HT-29 (cell line): Measurements from ENCODE around the gene ZNF17. TPM values are rescaled to one million over a fixed set of nuclear protein-coding genes. Genes with fewer than 3 reads are reported as not detected.

ENCODE experiments used
- DNase-seq: peaks from one replicate; pipeline ENCODE4 v3.0.0-alpha.2; 2015; ENCODE audit warnings: low spot score
- small RNA-seq: library from RNA; depleted of rRNA; stranded (forward); fragments of <200 nt; gene quantifications from one replicate; pipeline ENCODE3, GENCODE V24; 2014
- total RNA-seq: library from RNA; depleted of rRNA; stranded (reverse); fragments of >200 nt; shearing (Covaris generic); gene quantifications from 2 replicates; pipeline ENCODE4 v1.2.3, GENCODE V29; 2014; rRNA removed

The ZNF17 gene
- total RNA-seq, 1 experiment from 2014 or later, result 7.2 TPM

DNA sequence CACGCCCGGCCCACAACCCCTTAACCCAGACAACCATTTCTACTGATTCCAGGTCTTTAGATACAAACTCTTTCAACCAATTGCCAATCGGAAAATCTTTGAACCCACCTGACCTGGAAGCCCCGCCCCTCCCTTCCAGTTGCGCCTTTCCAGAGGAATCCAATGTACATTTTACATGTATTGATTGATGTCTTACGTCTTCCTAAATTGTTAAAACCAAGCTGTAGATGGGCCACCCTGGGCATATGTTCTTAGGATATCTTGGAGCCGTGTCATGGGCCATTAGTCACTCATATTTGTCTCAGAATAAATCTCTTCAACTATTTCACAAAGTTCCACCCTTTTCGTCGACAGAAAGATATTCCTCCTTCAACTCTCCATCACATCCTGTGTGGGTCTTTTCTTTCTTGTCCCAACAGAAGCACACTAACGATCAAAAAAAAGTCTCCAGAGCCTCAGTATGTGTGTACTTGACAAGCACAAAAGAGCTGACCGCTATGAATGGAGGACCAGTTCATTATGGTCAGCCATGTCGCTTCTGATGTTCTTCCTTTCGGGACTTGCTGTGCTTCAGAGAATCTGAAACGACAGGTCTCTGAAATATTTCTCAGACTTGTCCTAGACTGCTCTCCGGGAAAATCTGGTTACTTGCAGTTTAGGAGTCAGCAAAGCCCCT lies 23.6 kb downstream of the ZNF17 start:
- no peak for DNase-seq

DNA sequence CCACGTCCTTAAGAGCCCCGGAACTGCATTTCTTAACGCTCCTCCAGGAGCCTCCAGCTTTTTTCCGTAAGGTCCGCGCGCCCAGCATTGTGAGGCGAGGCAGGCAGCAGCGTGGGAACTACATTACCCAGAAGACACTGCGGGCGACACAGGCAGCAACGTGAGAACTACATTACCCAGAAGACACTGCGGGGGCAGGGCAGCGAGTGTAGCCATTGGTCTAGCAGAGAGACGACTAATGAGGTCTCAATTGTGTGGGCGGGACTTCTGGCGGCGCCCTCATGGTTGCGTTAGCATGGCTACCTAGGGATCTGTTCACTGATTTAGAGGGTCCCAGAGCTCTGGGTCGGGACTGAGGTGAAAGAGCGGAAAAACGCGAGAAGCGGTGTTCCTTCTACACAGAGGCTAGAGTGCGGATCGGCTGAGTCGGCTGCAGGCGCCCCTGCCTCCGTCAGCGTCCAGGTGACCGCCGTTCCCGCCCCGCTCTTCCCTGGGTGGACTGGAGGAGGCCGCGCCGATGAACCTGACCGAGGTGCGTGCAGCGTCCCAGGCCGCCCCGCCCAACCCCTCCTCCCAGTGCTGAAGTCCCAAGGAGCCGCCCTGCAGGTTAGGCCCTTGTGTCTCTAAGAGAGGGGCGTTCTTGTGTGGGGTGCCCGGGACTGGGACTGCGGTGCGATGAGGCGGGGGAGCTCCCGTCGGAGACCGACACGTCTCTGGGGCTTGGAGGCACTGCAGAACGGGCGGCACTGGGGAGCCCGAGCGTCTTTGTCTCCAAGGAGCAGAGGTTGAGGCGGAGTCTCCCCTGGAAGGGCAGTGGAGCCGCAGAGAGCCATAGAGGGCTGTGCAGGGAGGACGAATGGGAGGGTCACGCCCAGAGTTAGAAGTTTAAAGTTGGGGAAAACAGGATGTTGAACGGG lies 24.4 kb downstream of the ZNF17 start, which contains the start of gene ZNF749:
ZNF749 (plus strand) TSS at position 264 of the 917 bp plus-strand sequence; CDS start at position 518, 254 bp downstream.
- peak; percentile 100 for DNase-seq

DNA sequence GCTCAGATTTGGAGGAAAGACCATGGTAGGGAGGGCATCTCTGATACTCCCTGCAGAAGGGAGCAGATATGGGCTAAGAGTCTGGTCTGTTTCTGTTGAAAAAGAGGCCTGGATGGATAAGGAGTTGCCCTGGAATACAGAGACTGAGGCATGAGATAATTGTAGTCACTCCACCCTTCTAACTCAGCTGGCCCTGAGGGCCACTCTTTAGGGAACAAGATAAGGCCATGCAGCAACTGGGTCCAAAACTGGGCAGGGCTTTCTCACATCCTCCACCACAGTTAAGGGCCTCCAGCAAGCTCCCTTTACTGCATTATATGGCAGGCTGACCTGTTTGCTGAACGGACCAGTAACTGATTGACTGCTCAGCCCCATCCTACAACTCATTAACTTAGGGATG lies 25.5 kb downstream of the ZNF17 start:
- DNase-seq, result no peak

DNA sequence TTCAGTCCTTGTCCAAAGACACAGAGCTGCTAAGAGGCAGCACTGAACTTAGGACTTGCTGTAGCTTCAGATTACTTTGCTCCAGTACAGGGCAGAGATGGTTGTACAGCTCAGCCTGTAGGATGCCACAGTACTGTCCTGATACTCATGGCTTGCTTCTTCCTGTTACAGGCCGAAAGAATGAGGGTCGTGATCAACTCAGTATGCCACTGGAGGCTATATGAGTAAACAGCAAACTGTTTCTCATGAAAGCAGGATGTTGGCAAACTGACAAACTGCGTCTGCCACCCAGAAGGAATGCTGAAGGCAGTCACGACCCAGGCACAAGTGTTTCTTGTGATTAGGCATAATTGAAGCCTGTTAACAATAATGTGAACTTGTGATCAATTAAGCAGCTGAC lies 27.0 kb downstream of the ZNF17 start:
- no peak for DNase-seq

DNA sequence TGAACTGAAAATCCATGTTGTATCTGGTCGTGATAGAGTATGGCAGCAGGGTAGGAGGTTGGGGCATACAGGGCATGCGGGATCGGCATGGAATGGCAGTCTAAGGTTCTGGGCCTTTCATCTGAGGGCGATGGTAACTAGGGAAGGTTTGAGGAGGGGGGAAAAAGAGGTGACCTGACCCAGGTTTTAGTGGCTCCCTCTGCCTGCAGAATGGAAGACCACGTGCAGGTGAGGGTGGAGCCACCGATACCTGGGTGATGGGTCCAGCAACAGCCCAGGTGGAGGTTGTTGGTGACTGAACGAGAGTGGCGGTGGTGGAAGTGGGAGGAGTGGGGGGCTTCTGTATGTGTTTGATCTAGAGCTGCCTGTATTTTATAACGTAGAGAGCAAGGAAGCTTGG lies 28.0 kb downstream of the ZNF17 start:
- DNase-seq, result no peak

DNA sequence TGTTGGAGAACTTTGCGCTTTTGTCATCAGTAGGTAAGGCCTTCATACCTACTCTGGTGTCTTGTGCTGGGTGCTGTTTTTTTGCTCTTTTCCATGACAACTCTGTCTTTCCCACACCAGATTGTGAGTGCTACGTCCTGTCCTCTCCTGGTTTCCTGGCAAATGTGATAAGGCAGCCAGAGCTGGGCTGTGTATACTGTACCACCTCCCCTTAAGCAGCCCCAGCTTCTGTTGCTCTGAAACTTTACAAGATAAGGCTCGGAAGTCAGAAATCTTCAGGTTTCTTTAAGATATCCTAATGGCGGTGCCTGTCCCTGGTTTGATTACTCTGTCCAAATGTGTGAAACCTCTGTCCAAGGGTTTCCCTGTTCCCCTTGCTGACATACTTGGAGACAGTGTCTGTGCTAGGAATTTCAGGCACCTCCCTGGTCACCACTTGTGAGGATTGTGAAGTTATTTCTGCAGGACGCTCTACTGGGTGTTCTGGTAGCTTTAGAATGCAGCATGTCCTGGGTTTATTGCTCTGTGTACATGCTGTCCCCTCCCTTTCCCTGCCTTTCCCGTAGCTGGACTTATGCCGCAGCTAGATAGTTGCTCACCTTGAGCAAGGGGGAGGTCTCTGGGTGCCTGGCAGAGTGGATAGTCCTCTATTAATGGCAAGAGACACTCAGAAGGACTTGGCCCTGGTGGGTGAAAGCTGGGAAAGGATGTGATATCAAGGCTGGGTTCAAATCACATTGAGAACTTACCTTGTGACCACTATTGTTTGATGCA lies 31.2 kb downstream of the ZNF17 start:
- no peak for DNase-seq

DNA sequence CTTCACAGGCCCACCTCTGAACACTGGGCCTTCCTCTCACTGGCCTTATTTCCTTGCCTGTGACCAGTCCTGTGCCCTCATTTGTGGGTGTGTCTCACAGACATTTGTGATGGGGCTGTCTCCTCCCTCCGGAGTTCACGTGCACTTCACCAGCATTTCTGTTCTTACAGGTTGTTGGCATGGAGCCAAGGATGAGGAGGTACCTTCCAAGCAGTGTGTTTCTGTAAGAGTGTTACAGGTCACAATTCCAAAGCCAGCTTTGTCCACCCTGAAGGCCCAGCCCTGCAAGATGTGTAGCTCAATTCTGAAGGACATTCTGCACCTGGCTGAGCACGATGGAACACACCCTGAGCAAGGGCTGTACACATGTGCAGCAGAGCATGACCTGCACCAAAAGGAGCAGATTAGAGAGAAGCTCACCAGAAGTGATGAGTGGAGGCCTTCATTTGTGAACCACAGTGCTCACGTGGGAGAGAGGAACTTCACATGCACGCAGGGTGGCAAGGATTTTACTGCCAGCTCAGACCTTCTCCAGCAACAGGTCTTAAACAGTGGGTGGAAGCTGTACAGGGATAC lies 32.2 kb downstream of the ZNF17 start:
- no peak for DNase-seq

DNA sequence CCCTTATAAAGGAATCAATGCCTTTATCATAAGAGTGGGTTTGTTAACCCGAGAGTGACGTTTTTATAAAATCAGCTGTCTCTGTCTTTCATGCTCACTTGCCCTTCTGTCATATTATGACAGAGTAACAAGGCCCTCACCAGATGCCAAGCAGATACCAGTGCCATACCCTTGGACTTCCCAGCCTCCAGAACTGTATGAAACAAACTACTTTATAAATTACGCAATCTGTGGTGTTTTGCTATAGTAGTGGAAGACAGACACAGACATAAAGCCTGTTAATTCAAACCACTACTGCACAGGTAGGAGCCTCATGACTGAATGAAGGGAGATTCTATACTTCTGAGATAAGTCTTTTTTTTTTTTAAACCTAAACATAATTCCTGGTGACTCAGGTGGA lies 41.3 kb downstream of the ZNF17 start:
- no peak for DNase-seq

DNA sequence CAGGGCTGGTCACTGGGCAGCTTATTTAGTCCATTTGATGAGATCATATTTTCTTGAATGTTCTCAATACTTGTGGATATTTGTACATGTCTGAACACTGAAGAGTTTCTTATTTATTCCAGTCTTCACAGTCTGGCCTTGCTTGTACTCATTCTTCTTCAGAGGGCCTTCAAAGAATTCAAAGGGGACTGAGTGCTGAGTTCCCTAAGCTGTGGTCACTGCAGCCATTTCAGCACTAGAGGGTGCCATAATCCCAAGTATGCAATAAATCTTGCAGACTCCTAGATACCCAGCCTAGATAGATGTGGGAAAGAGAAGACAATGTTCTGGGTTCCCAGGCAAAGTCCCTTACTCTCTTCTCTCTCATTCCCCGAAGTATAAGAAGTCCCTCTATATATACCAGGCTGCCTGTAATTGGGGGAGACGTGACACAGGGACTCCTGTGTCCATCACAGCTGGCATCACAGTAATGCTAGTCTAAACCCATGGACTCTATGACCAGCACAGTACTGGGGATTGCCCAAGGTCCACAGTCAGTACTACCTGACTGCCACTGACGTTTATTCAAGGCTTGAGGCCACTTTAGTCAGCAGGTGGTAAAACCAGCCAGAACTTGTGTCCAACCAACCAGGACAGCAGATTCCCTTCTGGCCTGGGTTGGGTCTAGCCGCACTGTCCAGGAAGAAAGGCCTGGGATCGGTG lies 54.9 kb downstream of the ZNF17 start:
- peak; percentile 90 for DNase-seq

DNA sequence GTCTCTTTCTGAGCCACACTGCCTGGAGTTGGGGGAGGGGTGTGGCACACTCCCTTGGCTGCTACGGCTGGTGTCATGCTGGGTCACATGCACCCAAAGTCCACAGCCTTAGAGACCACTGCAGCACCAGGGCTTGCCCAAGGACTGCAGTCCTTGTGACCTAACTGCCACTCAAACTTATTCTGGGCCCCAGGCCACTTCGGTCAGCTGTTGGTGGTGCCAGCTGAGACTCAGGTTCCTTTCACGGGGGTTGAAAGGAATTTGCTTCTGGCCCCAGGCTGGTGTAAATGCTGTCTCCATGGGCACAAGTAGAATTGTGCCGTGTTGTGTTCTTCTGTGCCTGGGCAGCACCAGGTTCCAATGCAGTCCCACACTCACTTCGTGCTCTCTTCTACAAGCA lies 55.5 kb downstream of the ZNF17 start:
- no peak for DNase-seq

Small RNA genes lying within 50 kb of the gene (small RNA-seq; reads per million reads assigned to genes)
- gene VN1R107P, result not detected

Other genes starting within 250 kb of the ZNF17 start
- gene DUXA, start 243.7 kb upstream of the ZNF17 start, total RNA-seq, result not detected in 2 replicates
- 22.1 and 26.6 TPM in 2 replicates for gene ZNF264, start 219.7 kb upstream of the ZNF17 start, total RNA-seq
- 0.28 and 0.29 TPM in 2 replicates for gene AURKC, start 180.1 kb upstream of the ZNF17 start, total RNA-seq
- gene ZNF805, start 170.5 kb upstream of the ZNF17 start, total RNA-seq, result 9.3 and 13.5 TPM in 2 replicates
- 59.1 and 59.9 TPM in 2 replicates for gene ZNF460, start 130.7 kb upstream of the ZNF17 start, total RNA-seq
- 5.6 and 6.2 TPM in 2 replicates for gene ZNF543, start 90.7 kb upstream of the ZNF17 start, total RNA-seq
- not detected in 2 replicates for gene ZNF304, start 59.9 kb upstream of the ZNF17 start, total RNA-seq
- 8.0 and 13.8 TPM in 2 replicates for gene TRAPPC2B, start 47.6 kb upstream of the ZNF17 start, total RNA-seq
- gene ZNF547, start 47.6 kb upstream of the ZNF17 start, total RNA-seq, result 1.0 and 3.2 TPM in 2 replicates
- gene ZNF548, start 21.3 kb upstream of the ZNF17 start, total RNA-seq, result 10.2 and 12.2 TPM in 2 replicates
- gene ZNF749, start 24.2 kb downstream of the ZNF17 start, total RNA-seq, result 22.9 and 27.6 TPM in 2 replicates
- gene VN1R1, start 46.0 kb downstream of the ZNF17 start, total RNA-seq, result 0.08 TPM in 1 of 2 replicates, not detected in the other
- gene ZNF772, start 66.4 kb downstream of the ZNF17 start, total RNA-seq, result 0.28 and 0.31 TPM in 2 replicates
- gene ZNF419, start 76.6 kb downstream of the ZNF17 start, total RNA-seq, result 8.1 and 19.3 TPM in 2 replicates
- 5.3 and 5.5 TPM in 2 replicates for gene ZNF773, start 88.8 kb downstream of the ZNF17 start, total RNA-seq
- not detected in 2 replicates for gene ZNF549, start 116.2 kb downstream of the ZNF17 start, total RNA-seq
- gene ZNF550, start 148.7 kb downstream of the ZNF17 start, total RNA-seq, result 1.1 and 6.1 TPM in 2 replicates
- gene ZNF416, start 167.8 kb downstream of the ZNF17 start, total RNA-seq, result 2.5 and 3.1 TPM in 2 replicates
- 0.23 TPM in 1 of 2 replicates, not detected in the other for gene ZIK1, start 173.0 kb downstream of the ZNF17 start, total RNA-seq
- 2.7 and 5.7 TPM in 2 replicates for gene ZNF530, start 188.7 kb downstream of the ZNF17 start, total RNA-seq
- gene ZNF134, start 203.1 kb downstream of the ZNF17 start, total RNA-seq, result not detected in 2 replicates
- 2.7 and 8.1 TPM in 2 replicates for gene ZNF211, start 222.0 kb downstream of the ZNF17 start, total RNA-seq